DMS79 treated with DMSO at 0.1 percent for 48 hours (cell line): ENCODE results near the gene HCK.
A peak's percentile ranks its signal among the peaks of the same experiment; 100 is the strongest.
"Not testable (repeated sequence)": the region's sequence is repeated elsewhere in the genome, so short reads cannot be mapped to it uniquely, and the experiment has no call there.

Experiments
- DNase-seq: peaks from one replicate; lab custom pipeline; 2025; lab: John Stamatoyannopoulos, UW

The HCK gene

DNA sequence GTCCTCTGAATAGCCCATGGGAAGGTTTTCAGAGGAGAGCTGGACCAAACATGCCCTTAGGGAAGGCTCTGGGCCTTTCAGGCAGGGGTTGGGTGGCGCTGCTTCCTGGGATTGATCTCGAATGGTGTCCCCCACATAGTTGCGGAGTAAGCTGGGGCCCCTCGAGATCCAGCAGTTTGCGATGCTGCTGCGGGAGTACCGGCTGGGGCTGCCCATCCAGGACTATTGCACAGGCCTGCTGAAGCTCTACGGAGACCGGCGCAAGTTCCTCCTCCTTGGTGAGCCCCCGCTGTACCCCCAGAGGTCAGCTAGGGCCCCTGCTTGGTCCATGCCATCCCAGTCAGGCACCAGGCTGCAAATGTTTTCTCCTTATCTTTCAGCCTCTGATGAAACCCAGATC is 22.5 kb upstream of the HCK start:
- DNase-seq = no peak

DNA sequence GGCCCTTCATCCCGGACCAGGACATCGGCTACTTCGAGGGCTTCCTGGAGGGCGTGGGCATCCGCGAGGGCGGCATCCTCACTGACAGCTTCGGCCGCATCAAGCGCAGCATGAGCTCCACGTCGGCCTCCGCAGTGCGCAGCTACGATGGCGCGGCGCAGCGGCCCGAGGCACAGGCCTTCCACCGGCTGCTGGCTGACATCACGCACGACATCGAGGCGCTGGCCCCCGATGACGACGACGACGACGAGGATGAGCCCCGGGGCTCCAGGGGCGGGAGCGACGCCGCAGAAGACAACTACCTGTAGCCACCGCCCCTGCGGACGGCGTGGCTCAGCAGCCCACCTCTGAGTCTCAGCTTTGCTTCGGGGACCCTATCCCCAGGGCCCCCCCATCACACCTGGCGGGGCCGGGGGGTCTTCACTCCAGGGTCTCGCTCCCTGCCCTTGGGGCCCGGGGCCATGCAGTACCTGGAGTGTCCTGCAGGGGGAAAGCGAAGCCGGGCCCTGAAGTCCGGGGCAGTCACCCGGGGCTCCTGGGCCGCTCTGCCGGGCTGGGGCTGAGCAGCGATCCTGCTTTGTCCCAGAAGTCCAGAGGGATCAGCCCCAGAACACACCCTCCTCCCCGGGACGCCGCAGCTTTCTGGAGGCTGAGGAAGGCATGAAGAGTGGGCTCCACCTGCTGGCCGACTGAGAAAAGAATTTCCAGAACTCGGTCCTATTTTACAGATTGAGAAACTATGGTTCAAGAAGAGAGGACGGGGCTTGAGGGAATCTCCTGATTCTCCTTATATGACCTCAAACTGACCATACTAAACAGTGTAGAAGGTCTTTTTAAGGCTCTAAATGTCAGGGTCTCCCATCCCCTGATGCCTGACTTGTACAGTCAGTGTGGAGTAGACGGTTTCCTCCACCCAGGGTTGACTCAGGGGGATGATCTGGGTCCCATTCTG is 20.8 kb upstream of the HCK start:
- peak; percentile 77 for DNase-seq

DNA sequence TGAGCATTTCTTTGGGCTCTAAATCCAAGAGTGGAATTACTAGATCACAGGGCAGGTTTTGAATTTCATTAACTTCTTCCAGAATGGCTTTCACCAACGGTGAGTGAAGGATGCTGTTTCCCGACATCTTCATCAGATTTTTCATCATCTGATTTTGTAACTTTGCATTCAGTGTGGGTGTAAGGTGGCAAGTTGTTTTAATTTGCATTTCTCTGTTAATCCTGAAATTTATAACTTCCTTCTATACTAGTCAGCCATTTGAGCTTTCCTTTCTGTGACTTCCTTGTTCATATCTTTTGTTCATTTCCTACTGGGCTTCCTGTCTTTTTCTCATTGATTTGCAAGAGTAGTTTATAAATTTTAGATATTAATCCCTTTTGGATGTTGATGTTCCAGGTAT is 18.7 kb upstream of the HCK start:
- DNase-seq = no peak

DNA sequence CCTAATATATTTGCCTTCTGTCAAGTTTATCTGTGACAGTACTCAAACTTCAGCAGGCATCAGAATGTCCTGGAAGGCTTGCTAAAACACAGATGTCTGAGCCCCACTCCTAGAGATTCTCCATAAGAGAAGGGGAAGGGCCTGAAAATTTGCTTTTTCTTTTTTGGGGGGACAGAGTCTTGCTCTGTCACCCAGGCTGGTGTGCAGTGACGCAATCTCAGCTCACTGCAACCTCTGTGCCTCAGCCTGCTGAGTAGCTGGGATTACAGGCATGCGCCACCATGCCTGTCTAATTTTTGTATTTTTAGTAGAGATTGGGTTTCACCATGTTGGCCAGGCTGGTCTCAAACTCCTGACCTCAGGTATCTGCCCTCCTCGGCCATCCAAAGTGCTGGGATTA is 18.3 kb upstream of the HCK start:
- not testable (repeated sequence) for DNase-seq

DNA sequence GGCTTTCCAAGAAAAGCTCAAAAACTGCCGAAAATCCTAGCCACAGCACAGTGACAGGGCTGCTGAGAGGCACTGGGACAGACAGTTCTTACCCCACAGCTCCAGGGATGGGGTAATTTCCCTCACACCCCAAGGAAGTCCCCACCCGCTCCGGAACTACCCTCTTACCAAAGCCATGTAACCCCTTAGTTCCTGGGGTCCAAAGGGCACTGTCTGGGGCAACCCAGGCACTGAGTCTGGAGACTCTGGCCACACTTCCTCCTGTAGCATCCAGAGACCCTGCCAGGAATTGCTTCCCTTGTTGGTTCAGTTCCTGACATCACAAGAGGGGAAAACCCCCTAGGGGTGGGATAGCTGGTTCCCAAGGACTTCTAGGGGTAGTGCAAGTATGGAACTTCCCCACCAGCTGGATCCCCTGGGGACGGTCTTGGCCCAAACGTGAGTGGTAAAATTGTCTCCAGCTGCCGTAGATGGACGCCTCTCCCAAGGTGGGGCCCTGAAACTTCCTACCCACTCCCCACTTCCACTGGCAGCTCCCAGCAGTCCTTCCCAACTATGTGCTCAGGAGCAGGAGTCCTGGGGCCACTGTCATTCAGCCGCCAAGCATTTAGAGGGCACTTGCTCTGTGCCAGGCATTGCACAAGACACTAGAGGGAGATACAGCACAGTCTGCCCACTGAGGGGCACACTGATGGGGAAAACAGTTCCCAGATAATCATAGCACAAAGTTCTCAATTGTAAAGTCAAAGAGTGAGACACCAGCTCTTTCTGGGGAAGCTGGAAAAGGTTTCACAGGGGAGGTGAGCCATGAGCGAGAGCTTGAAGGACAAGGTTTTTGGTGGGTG is 17.2 kb upstream of the HCK start:
- DNase-seq = no peak

DNA sequence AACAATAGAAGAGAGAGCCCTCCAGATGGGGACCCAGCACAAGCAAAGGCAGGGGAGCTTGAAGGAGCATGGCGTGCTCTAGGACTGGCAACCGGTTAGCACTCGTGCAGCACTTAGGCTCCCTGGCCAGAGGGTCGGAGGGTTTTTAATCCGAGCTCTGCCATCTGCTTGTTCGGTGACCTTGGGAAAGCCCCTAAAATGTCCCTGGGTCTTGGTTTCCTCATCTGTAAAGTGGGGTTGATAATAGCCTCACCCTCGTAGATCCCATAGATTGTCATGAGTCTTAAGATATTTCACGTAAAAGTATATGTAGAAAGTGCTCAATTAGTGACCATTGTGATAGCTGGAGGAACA is 16.6 kb upstream of the HCK start:
- no peak for DNase-seq

DNA sequence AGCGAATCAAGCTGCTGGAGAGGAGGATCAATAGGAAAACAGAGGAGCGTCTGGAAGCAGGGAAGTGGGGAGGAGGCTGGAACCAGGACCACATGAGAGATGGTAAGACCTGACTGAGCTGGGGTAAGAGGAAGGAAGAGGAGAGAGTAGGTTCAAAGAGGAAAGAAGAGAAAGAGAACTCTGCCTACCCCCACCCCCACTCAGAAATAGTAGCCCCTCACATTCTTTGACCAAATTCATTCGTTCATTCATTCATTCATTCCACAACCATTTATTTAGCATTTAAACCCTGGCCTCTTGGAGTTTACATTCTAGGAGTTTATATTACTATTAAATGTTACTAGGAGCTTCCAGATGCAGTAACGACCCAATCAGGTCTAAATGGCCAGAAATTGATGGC is 15.8 kb upstream of the HCK start:
- no peak for DNase-seq

DNA sequence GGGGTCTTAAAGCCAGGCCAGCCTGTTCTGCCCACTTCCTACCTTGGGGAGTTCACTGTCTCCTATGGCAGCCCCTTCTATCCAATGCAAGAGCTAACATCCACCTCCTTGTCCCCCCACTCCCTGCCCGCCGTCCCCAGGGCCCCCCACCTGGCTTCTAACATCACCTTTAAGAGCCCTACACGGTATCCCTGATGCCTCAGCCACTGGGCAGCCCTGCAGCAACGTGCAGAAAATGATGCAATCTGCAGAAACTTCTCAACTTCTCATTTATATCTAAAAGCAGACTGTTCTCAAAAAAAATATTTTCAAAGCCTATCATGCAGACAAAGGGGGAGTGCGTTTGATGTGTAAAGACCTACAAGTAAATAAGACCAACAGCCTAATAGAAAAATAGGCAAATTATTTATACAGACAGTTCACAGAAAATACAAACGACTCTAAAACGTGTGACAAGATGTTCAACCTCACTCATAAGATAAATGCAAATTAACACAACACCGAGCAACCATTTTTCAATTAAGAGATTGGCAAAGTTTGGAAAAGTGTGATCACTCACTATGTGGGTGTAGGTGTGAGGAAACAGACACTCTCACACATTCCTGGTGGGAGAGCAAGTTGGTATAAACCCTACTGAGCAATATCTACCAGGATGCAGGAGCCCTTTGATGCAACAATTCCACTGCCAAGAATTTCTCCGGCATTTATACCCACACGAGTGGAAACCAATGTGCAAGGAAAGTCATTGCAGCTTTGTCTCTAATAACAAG is 15.1 kb upstream of the HCK start:
- no peak for DNase-seq

DNA sequence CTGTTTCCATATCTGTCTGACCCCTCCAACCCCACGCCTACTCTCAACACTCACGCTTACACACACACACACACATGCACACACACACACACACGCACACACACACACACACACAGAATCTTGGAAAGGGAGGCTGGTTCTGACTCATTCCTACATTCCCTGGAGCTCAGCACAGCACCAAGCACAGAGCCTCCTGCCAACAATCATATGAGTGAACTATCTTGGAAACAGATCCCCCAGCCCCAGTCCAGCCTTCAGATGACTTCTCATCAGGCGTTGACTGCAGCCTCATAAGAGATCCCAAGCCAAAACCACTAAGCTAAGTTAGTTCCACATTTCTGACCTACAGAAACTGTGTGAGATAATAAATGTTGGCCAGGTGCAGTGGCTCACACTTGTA is 14.1 kb upstream of the HCK start:
- no peak for DNase-seq

DNA sequence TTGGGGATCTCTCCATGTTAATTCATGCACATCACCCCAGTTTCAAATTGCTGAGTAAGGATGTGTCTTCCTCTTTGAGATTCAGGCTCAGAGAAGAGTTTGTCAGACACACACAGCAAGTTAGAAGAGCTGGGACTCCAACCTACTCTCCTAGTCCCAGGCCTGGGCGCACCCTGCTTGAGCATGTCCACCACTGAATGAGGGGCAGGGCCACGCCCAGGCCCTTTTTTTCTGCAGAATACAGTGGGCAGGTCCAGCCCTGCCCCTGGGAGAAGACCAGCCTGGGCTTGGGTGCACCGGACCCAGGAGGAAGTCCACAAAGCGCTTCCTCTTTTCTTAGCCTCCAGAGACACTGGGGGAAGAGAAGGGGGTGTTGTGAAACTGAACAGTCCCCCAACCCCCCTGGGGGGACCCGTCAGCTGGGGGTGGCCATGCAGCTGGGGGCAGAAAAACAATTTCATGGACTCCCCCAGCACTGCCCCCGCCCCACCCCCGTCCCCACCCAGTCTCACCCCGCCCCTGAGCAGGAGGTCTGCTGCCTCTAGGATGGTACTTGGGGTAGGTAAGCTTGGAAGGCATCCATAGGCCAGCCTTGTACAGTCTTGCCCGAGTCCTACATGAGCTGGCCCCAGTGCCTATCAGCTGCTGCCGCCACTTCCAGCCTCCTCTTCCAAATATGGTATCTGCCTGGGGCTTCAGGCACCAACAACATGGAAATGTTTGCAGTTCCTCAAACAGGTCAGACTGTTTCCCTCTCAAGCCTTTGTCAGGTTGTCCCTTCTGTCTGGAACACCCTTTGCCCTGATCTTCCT is 11.7 kb upstream of the HCK start:
- DNase-seq = no peak

DNA sequence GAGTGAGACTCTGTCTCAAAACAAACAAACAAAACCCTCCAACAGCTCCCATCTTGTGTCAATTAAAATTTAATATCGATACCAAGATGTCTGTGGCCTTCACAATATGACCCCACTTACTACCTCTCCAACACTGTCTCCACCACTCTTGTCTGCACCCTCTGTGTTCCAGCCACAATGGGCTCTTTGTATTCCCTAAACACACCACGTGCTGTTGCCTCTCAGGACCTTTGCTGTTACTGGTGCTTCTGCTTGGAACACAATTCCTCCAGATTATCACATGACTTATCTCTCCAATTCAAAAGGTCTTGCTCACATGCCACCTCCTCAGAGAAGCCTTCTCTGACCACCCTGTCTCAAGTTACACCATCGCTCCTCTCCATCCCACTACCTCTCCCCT is 6.0 kb upstream of the HCK start:
- DNase-seq = no peak

DNA sequence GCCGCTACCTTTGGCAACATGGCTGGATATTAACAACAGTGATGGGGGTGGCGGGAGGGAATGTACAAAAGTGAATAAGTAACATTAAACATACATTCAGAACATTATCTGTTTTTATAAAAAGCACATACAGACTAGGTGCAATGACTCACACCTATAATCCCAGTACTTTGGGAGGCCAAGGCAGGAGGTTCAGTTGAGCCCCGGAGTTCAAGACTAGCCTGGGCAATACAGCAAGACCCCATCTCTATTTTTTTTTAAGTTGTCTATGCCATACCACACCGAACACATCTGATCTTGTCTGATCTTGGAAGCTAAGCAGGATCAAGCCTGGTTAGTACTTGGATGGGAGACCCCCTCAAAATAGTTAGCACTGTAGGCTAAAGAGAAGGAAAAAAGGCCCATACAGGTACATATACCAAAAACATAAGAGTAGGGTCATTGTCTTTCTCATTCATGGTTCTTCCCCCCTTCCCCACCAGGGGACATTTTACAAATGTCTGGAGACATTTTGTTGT is 1.7 kb upstream of the HCK start:
- DNase-seq = no peak

DNA sequence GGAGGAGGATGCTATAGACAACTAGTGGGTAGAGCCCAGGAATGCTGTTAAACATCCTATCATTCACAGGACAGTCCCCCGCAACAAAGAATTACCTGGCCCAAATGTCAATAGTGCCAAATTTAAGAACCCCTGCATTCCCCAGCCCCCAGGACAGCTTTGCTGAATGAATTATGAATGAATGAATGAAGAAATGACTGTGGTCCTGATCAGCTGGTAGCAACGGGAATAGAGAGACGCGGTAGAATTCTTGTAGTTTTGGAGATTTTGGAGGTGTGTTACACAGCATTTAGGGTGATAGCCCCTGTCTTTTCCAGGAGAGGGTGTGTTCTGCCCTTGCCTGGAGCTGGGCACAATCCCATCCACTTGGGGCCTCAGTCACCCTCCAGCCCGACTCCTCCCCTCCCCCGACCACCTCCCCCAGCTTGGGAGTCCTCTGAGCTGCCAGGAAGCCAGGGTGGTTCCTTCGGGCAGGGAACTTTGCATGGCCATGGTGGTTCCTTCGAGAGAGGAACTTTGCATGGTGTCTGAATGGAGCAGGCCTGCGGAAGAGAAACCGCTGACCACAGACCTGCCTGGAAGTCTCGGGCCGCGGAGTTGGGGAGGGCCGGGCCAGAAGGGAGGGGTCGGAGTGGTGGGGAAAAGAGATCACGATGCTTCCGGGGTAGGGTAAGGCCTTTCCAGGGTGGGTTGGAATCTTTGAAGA is 1.0 kb upstream of the HCK start:
- DNase-seq = no peak

DNA sequence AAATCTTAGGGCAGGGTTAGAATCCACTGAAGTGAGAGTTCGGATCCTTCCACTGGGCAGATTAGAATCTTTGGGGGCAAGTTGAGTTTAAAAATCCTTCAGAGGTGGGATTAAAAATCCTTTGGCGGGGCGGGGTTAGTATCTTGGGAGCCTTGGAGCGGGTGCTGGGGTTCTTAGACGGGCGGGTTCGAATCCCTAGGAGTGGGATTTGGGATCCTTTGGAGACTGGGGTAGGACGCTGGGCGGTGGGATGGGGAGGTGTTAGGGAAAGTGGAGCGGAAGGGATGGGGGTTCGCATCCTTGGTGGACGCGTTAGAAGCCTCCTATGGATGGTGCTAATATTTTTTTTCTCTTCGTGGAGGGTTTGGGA is 337 bp upstream of the HCK start:
- DNase-seq = no peak

DNA sequence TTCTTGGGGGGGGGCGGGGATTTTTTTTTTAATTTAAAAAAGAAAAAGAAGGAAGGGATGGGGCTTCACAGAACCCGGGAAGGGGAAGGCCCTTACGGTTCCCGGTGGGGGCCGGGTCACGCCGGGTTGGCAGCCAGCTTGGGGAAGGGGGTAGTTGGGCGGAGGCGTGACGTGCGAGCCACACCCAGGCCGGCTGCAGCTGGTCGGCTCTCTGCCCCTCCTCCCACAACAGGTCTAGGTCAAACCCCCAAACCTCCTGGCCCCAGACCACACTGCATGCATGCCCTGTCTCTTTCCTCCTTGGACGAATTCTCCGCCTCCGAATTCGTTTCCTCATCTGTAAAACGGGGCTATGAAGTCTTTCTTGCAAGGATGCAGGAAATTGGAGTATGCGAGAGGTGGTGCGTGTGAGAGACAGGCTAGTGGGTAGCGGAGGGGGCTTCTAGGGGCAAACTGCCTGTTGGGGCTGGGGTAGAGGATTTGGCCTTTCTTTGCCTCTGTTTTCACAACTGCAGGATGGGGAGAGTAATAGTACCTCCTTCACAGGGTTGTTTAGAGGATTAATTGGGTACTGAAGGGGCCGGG is 828 bp downstream of the HCK start:
- DNase-seq = no peak

DNA sequence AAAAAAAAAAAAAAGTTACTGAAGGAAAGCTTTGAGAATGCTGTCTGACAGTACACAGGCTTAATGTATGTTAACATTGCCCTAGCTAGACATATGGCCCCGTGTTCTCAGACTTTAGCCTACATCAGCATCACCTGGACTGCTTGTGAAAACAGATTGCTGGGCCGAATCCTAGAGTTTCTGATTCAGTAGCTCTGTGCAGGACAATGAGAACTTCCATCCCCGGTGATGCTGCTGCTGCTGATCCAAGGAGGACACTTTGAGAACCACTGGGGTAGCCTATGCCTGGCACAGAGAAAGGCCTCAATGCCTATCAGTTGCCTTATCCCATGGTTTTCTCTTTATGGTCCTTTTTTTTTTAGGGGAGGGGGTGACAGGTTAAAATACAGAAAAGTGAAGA is 1.6 kb downstream of the HCK start:
- DNase-seq = no peak

DNA sequence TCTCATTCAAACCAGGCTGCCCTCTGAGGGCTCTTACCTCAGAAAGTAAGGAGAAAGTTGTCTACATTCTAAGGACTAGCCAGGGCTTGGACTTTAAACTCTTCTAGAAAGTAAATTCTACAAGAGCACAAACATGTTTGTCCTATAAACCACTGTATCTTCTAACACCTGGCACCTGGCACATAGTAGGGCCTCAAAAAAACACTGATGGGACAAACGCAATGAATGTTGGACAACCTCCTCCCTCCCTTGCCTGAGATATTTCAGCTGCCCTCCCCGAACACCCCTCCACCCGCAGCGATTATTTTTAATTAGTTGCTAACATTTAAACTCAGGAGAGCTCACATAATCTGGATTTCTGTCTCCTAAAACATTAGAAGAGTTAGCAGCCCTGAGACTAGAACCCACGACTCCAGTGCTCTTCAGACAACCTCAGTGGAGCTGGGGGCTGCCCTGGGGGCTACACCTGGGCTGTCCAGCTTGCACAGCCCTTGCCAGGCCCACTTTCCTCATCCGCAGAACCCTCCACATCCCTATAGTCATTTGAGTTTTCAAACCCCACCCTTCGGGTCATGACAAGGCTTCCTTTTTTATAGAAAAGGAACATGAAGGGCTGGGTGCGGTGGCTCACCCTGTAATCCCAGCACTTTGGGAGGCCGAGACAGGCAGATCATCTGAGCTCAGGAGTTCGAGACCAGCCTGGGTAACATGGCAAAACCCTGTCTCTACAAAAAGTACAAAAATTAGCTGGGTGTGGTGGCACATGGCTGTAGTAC is 4.9 kb downstream of the HCK start:
- no peak for DNase-seq

DNA sequence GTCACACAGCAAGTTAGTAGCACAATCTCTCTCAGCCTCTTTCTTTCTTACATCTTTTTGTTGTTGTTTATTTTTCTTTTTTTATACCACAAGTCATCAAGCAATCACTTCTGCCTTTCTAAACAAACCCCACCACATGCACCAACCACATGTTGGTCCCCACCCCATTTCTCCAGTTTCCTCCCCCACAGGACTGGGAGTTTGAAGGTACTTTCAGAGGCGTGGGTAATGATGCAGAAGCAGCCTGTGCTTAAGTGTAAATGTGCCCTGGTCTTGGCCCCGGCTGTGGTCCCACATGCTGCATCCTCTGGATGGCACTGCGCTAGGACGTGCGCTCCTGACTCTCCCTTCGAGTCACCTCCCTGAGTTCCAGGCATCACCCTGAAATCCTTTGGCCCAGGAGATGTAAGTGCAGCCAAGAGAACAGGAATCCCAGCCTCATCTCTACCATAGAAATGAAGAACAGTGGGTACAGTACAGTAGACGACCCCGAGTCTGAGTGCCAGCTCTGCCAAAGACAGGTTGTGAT is 5.7 kb downstream of the HCK start:
- DNase-seq = no peak

DNA sequence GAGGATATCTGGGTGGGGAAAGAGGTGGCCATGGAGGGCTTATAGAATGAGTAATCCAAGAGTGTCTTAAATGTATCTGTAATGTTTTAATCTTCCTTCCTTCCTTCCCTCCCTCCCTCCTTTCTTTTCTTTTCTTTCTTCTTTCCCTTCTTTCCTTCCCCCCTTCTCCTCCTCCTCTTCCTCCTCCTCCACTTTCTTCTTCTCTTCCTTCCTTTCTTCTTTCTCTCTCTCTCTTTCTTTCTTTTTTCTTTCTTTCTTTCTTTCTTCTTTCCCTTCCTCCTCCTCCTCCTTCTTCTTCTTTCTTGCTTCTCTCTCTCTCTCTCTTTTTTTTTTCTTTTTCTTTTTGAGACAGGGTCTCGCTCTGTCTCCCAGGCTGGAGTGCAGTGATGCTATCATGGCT is 7.1 kb downstream of the HCK start:
- DNase-seq = no peak
